Measurements from ENCODE around the gene HTR3A.

Gene HTR3A

GRCh38 chr11:114027926-114028325 lies 53.0 kb downstream of the HTR3A start:
- no peak for DNase-seq (ENCODE audit: low read depth)
- H3K4me3 ChIP-seq (ENCODE audit: low read length), result no peak overlapping the region
- TF ChIP-seq CTCF (conservative IDR thresholded peaks at IDR 0.05; ENCODE audit: low read length), result no peak

GRCh38 chr11:114031246-114031966 lies 56.5 kb downstream of the HTR3A start:
- no peak for DNase-seq (ENCODE audit: low read depth)
- no peak overlapping the region for H3K4me3 ChIP-seq (ENCODE audit: low read length)
- TF ChIP-seq CTCF (conservative IDR thresholded peaks at IDR 0.05; ENCODE audit: low read length), result no peak

- no peak for TF ChIP-seq CTCF (conservative IDR thresholded peaks at IDR 0.05; ENCODE audit: low read length)
- no peak for DNase-seq (ENCODE audit: low read depth)
- H3K4me3 ChIP-seq (ENCODE audit: low read length), result no peak overlapping the region
These were observed 57.0 kb downstream of the HTR3A start for GRCh38 chr11:114031967-114032320.

- H3K4me3 ChIP-seq (ENCODE audit: low read length), result no peak overlapping the region
- no peak for DNase-seq (ENCODE audit: low read depth)
- TF ChIP-seq CTCF (conservative IDR thresholded peaks at IDR 0.05; ENCODE audit: low read length), result no peak
These were observed 58.2 kb downstream of the HTR3A start for GRCh38 chr11:114033066-114033465.

GRCh38 chr11:114033572-114033971 lies 58.7 kb downstream of the HTR3A start:
- no peak overlapping the region for H3K4me3 ChIP-seq (ENCODE audit: low read length)
- no peak for TF ChIP-seq CTCF (conservative IDR thresholded peaks at IDR 0.05; ENCODE audit: low read length)
- DNase-seq (ENCODE audit: low read depth), result no peak

GRCh38 chr11:114034956-114035355 lies 60.0 kb downstream of the HTR3A start:
- TF ChIP-seq CTCF (conservative IDR thresholded peaks at IDR 0.05; ENCODE audit: low read length), result no peak
- no peak overlapping the region for H3K4me3 ChIP-seq (ENCODE audit: low read length)
- DNase-seq (ENCODE audit: low read depth), result no peak

GRCh38 chr11:114036147-114036811 lies 61.4 kb downstream of the HTR3A start:
- TF ChIP-seq CTCF (conservative IDR thresholded peaks at IDR 0.05; ENCODE audit: low read length), result peak; percentile 79
- DNase-seq (ENCODE audit: low read depth), result peak; percentile 47
- peak overlapping the region; percentile 39 for H3K4me3 ChIP-seq (ENCODE audit: low read length)

All from AG10803 (cell line).